Measurements from ENCODE around the gene SEMA3A. TPM values are rescaled to one million over a fixed set of nuclear protein-coding genes. Genes with fewer than 3 reads are reported as not detected.
A peak's percentile ranks its signal among the peaks of the same experiment; 100 is the strongest.

SEMA3A gene
- total RNA-seq, 1 experiment from 2014 or later: 43.3 TPM

- no TSS peak for BruUV-seq (replicated peaks)
- ATAC-seq: peak; percentile 94
- POLR2A ChIA-PET: no interaction called here
These were observed 258.4 kb downstream of the SEMA3A start for GRCh38 chr7:83936056-83936708.

GRCh38 chr7:83934118-83934734 is 260.4 kb downstream of the SEMA3A start:
- DNase-seq (ENCODE audit: low read depth, low spot score) (no peak), ATAC-seq (no peak)
- no peak for TF ChIP-seq REST (IDR thresholded peaks at IDR 0.05; ENCODE audit: insufficient read depth in 1 of 2, low read depth in 2 of 2, low read length in 1 of 2)
- TF ChIP-seq CTCF (IDR thresholded peaks at IDR 0.05): no peak; the same call in 1 of the 2 replicates
- TF ChIP-seq TCF7L2 (IDR thresholded peaks at IDR 0.05; ENCODE audit: low read depth, low read length): no peak
- no peak for TF ChIP-seq POLR2AphosphoS5 (IDR thresholded peaks at IDR 0.05; ENCODE audit: low read depth, low read length)
- TF ChIP-seq SIN3A (IDR thresholded peaks at IDR 0.05; ENCODE audit: borderline replicate concordance, insufficient read depth, low read depth, low read length): no peak
- Histone ChIP-seq H3K4me1 (ENCODE audit: control insufficient read depth, insufficient read depth, low read length) (no peaks in the 10 kb centered on the region; the same call in 1 of the 2 replicates), H3K9me3 (ENCODE audit: control insufficient read depth, insufficient read depth, low read depth, low read length) (no peaks in the 10 kb centered on the region), H3K36me3 (ENCODE audit: control insufficient read depth, insufficient read depth, low read length) (no peaks in the 10 kb centered on the region), H3K27me3 (ENCODE audit: control insufficient read depth, insufficient read depth, low read length) (no peaks in the 10 kb centered on the region), H3K4me3 (ENCODE audit: low read depth in 2 of 2, low read length in 2 of 2) (no peak overlapping the region), H3K27ac (ENCODE audit: low read length) (no peak overlapping the region)
- in situ Hi-C loops (cut with HindIII; ENCODE audit: low pct_unique_long_range_greater_than_20kb, low sequenced_read_pairs): no loop called here
- intact Hi-C loops (cut with micrococcal nuclease; ENCODE audit: unreplicated experiment): no loop called here
- CTCF ChIA-PET: interaction anchor here (0.6 kb wide), 1 partner anchor 1480 kb away, joined by 3 read pairs; no protein-coding TSS in a partner anchor
- POLR2A ChIA-PET: no interaction called here
- no TSS peak for BruUV-seq (replicated peaks)

More at GRCh38 chr7:83936056-83936708, 258.4 kb downstream of the SEMA3A start:
- TF ChIP-seq CTCF (IDR thresholded peaks at IDR 0.05): peak; percentile 84
- no peak for TF ChIP-seq POLR2AphosphoS5 (IDR thresholded peaks at IDR 0.05; ENCODE audit: low read depth, low read length)
- H3K9me3 ChIP-seq (ENCODE audit: control insufficient read depth, insufficient read depth, low read depth, low read length): no peaks in the 10 kb centered on the region
- H3K4me3 ChIP-seq (ENCODE audit: low read depth in 2 of 2, low read length in 2 of 2): no peak overlapping the region
- intact Hi-C loops (cut with micrococcal nuclease; ENCODE audit: unreplicated experiment): loop anchor here (1.0 kb wide), 1 partner anchor 1087 kb away; no protein-coding TSS in a partner anchor
- no peaks in the 10 kb centered on the region for H3K36me3 ChIP-seq (ENCODE audit: control insufficient read depth, insufficient read depth, low read length)
- DNase-seq (ENCODE audit: low read depth, low spot score): peak; percentile 62
- peak overlapping the region; percentile 21; the same call in 1 of the 2 replicates for H3K27ac ChIP-seq (ENCODE audit: low read length)
- no peaks in the 10 kb centered on the region for H3K27me3 ChIP-seq (ENCODE audit: control insufficient read depth, insufficient read depth, low read length)
- CTCF ChIA-PET: interaction anchor here (0.6 to 0.7 kb wide), 2 partner anchors 283 to 559 kb away, joined by 3 read pairs; no protein-coding TSS in a partner anchor
- H3K4me1 ChIP-seq (ENCODE audit: control insufficient read depth, insufficient read depth, low read length): no peaks in the 10 kb centered on the region; the same call in 1 of the 2 replicates
- in situ Hi-C loops (cut with HindIII; ENCODE audit: low pct_unique_long_range_greater_than_20kb, low sequenced_read_pairs): no loop called here

All from Panc1 (cell line).